ENCODE results near the gene NETO1. TPM values are rescaled to one million over a fixed set of nuclear protein-coding genes. Genes with fewer than 3 reads are reported as not detected.
A peak's percentile ranks its signal among the peaks of the same experiment; 100 is the strongest.

The NETO1 gene
- total RNA-seq, 1 donor from 2014 or later = 3.3 TPM

GRCh38 chr18:72721330-72721729, 146.5 kb downstream of the NETO1 start:
- H3K4me3 ChIP-seq (ENCODE audit: low read depth, low read length) = no peak overlapping the region
- TF ChIP-seq CTCF (conservative IDR thresholded peaks at IDR 0.05; ENCODE audit: low read depth, low read length) = no peak
- no peak for DNase-seq (ENCODE audit: low read depth)

GRCh38 chr18:72720116-72720515, 147.7 kb downstream of the NETO1 start:
- DNase-seq (ENCODE audit: low read depth) = no peak
- TF ChIP-seq CTCF (conservative IDR thresholded peaks at IDR 0.05; ENCODE audit: low read depth, low read length) = no peak
- H3K4me3 ChIP-seq (ENCODE audit: low read depth, low read length) = no peak overlapping the region

- DNase-seq (ENCODE audit: low read depth) = no peak
- no peak for TF ChIP-seq CTCF (conservative IDR thresholded peaks at IDR 0.05; ENCODE audit: low read depth, low read length)
- no peak overlapping the region for H3K4me3 ChIP-seq (ENCODE audit: low read depth, low read length)
Observed at GRCh38 chr18:72704202-72704601, 163.6 kb downstream of the NETO1 start.

GRCh38 chr18:72700961-72701710, 166.7 kb downstream of the NETO1 start:
- H3K4me3 ChIP-seq (ENCODE audit: low read depth, low read length) = no peak overlapping the region
- no peak for DNase-seq (ENCODE audit: low read depth)
- TF ChIP-seq CTCF (conservative IDR thresholded peaks at IDR 0.05; ENCODE audit: low read depth, low read length) = peak; percentile 67

GRCh38 chr18:72697706-72698105, 170.1 kb downstream of the NETO1 start:
- no peak overlapping the region for H3K4me3 ChIP-seq (ENCODE audit: low read depth, low read length)
- DNase-seq (ENCODE audit: low read depth) = no peak

GRCh38 chr18:72692595-72692994, 175.2 kb downstream of the NETO1 start:
- DNase-seq (ENCODE audit: low read depth) = no peak
- TF ChIP-seq CTCF (conservative IDR thresholded peaks at IDR 0.05; ENCODE audit: low read depth, low read length) = no peak
- peak overlapping the region; percentile 28 for H3K4me3 ChIP-seq (ENCODE audit: low read depth, low read length)

More at GRCh38 chr18:72697706-72698105, 170.1 kb downstream of the NETO1 start:
- TF ChIP-seq CTCF (conservative IDR thresholded peaks at IDR 0.05; ENCODE audit: low read depth, low read length) = no peak
